Small intestine (tissue), 7 donors: ENCODE data around the gene RAB8A. TPM values are rescaled to one million over a fixed set of nuclear protein-coding genes. Genes with fewer than 3 reads are reported as not detected.
"Not testable (repeated sequence)": the region's sequence is repeated elsewhere in the genome, so short reads cannot be mapped to it uniquely, and the experiment has no call there.

Source experiments
- DNase-seq, 2 donors: peaks; one replicate each; pipeline versions ENCODE4 v3.0.0 to v3.0.0-alpha.2; 2013
- FAIRE-seq: peaks from 2 replicates; lab custom pipeline; 2012; peaks lifted over from hg19 to GRCh38; lab: Jason Lieb, UNC
- H3K27ac ChIP-seq, 3 donors: one replicate each; pipeline ENCODE4 v1.5.1; 2013; ENCODE audit warnings: low read length in 2 of 3, mild to moderate bottlenecking in 2 of 3, control low read depth in 1 of 3, inconsistent platforms in 1 of 3, low read depth in 1 of 3, moderate library complexity in 1 of 3
- H3K27me3 ChIP-seq, 3 donors: one replicate each; pipeline ENCODE4 v1.6.1; 2013; ENCODE audit warnings: low read length in 3 of 3, inconsistent platforms in 1 of 3; ENCODE audit not compliant: control insufficient read depth in 3 of 3, insufficient read depth in 3 of 3
- H3K36me3 ChIP-seq, 3 donors: one replicate each; pipeline ENCODE4 v1.6.1; 2013; ENCODE audit warnings: low read length in 3 of 3, inconsistent platforms in 1 of 3, low read depth in 1 of 3, mild to moderate bottlenecking in 1 of 3, moderate library complexity in 1 of 3; ENCODE audit not compliant: control insufficient read depth in 3 of 3, insufficient read depth in 2 of 3
- H3K4me1 ChIP-seq, 3 donors: one replicate each; pipeline ENCODE4 v1.6.1; 2013; ENCODE audit warnings: low read length in 2 of 3, inconsistent platforms in 1 of 3, low read depth in 1 of 3, mild to moderate bottlenecking in 1 of 3, moderate library complexity in 1 of 3; ENCODE audit not compliant: control insufficient read depth in 3 of 3, insufficient read depth in 2 of 3
- H3K4me3 ChIP-seq, 3 donors: one replicate each; pipeline ENCODE4 v1.5.1; 2013; ENCODE audit warnings: low read length in 3 of 3, control low read depth in 1 of 3, inconsistent platforms in 1 of 3, low read depth in 1 of 3, mild to moderate bottlenecking in 1 of 3, moderate library complexity in 1 of 3
- H3K9me3 ChIP-seq, 2 donors: one replicate each; pipeline ENCODE4 v1.6.1; 2013; ENCODE audit warnings: low read depth in 1 of 2, low read length in 1 of 2; ENCODE audit not compliant: control insufficient read depth in 2 of 2, insufficient read depth in 1 of 2
- WGBS, 3 donors: extraction: QIAGEN DNeasy Blood & Tissue Kit; methylation state at CpG; one replicate each; pipeline ENCODE4 v1.1.7; 2013; 5-methylcytosine and 5-hydroxymethylcytosine counted together
- polyA plus RNA-seq, 4 donors: library from polyadenylated mRNA; stranded (reverse) in 3 of 4; unstranded in 1 of 4; fragments of 200-250 nt in 3 of 4; fragments of 120-200 nt in 1 of 4; gene quantifications; one replicate each; pipeline versions ENCODE4 v1.2.1 to v1.2.3, GENCODE V29; 2013
- donor health status: healthy with polysubstance abuse.
- donor health status: control.
- donor health status: control.
- donor health status: Bipolar disorder and iron deficiency.
- donor health status: healthy.

The RAB8A gene
- polyA plus RNA-seq, 4 donors: 58.0 to 107 (median 80.8) TPM

DNA sequence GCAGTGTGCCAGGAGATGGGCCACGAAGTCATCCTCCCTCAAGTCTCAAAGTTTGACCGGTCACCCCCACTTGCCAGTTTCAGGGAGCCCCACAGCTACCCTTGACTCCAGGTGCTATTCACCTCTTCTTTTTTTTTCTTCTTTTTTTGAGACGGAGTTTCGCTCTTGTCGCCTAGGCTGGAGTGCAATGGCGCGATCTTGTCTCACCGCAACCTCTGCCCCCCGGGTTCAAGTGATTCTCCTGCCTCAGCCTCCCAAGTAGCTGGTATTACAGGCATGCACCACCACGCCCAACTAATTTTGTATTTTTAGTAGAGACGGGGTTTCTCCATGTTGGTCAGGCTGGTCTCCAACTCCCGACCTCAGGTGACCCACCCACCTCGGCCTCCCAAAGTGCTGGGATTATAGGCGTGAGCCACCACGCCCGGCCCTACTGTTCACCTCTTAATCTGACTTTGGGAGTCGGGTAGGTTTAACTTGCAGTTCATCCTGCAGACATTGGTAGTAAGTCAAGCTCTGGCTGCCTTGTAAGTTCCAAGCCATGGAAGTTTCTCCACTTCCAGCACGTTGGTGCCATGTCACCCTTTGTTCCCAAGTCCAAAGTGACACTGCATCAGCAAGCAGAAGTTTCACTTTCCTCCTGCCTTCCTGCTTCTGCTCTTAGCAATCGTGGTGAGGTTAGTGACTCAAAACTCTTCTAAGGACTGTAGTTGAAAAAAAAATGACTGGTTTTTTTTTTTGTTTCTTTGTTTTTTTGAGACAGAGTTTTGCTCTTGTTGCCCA is 7.6 kb downstream of the RAB8A start:
- peaks cover 7 to 47% (median 7%) of the 10 kb centered on the region in 3 donors for H3K4me1 ChIP-seq
- H3K27ac ChIP-seq: peak overlapping the region; percentile 89 to 94 (median 92)

DNA sequence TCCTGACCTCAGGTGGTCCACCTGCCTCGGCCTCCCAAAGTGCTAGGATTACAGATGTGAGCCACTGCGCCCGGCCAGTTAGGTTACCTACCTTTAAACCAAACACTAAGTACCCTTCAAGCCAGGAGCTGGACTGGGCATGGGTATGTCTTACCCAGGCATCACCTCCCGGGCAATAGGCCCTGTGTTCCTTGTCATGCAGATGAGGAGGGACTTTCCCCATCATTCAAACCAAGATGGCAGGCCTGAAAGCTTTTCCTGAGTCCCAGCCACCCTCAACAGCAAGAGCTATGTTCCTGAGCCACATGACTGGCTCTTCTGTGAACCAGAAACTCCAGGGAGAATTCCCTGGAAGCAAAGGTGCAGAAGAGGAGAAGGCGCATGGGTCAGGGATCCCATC is 9.5 kb downstream of the RAB8A start:
- Histone ChIP-seq H3K27me3 (no peaks in the 10 kb centered on the region), H3K4me3 (no peak overlapping the region), H3K9me3 (no peaks in the 10 kb centered on the region), H3K27ac (no peak overlapping the region), H3K36me3 (peaks cover 15 to 87% (median 21%) of the 10 kb centered on the region in 3 donors), H3K4me1 (peaks cover 7 to 46% (median 7%) of the 10 kb centered on the region in 3 donors)
- 80 to 94% (median 91%) methylated on average over 5 of the region's 5 CpGs for WGBS, 3 donors
- FAIRE-seq (no peak), DNase-seq (no peak)

More for the DNA sequence above, 7.6 kb downstream of the RAB8A start:
- FAIRE-seq, H3K4me3 ChIP-seq, H3K27me3 ChIP-seq, H3K9me3 ChIP-seq: not testable (repeated sequence)
- peak; percentile 94 for DNase-seq
- peaks cover 11 to 81% (median 21%) of the 10 kb centered on the region in 3 donors for H3K36me3 ChIP-seq
- WGBS, 3 donors: 58 to 69% (median 60%) methylated on average over 19 of the region's 19 CpGs

DNA sequence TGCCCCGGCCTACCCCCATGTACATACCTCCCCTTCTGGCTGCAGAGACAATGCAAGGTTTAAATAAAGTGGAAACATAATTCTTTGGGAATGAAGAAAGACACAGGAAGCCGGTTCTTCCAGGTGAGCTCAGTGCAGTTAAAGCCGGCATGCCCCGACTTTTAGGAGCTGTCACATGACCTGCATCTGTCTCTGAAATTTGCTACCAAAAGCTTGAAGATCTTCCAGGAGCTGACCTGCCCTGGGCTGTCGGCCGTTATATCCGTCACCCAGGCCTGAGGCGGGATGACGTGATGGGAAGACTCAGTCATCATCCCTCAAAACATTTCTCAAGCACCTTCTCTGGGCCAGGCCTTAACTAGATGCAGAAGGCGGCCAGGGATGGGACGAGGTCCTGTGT is 10.3 kb downstream of the RAB8A start:
- Histone ChIP-seq H3K9me3 (no peaks in the 10 kb centered on the region), H3K4me1 (peaks cover 7 to 40% (median 8%) of the 10 kb centered on the region in 3 donors), H3K27ac (no peak overlapping the region), H3K27me3 (no peaks in the 10 kb centered on the region), H3K4me3 (no peak overlapping the region), H3K36me3 (peaks cover 17 to 94% (median 22%) of the 10 kb centered on the region in 3 donors)
- FAIRE-seq: no peak
- 93 to 96% (median 95%) methylated on average over 11 of the region's 11 CpGs for WGBS, 3 donors
- no peak for DNase-seq

DNA sequence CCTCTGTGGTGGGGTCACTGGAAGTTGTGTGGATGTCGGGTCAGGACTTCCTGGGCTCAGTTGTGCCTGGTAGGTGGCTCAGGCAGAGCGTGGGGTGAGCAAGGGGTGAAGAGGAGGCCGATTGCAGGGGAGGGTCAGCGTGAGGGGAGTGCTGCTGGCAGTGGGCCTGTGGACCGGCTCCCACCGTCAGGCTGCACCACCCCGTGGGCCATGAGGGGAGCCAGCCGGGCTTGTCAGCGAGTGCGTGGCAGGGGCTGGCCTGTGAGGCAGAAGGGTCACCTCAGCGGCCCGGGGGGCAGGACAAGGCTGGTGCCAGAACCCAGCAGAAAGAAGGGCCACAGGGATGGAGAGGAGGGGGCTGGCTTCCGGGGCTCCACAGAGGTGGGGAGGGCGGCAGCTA is 13.3 kb downstream of the RAB8A start:
- DNase-seq (no peak), FAIRE-seq (no peak)
- peaks cover 19 to 100% (median 45%) of the 10 kb centered on the region in 3 donors for H3K36me3 ChIP-seq
- 91 to 96% (median 94%) methylated on average over 14 of the region's 14 CpGs for WGBS, 3 donors
- H3K4me3 ChIP-seq: no peak overlapping the region
- H3K27me3 ChIP-seq: no peaks in the 10 kb centered on the region
- H3K27ac ChIP-seq: peak overlapping the region; percentile 25 to 73 (median 72)
- no peaks in the 10 kb centered on the region for H3K9me3 ChIP-seq
- peaks cover 0 to 19% (median 2%) of the 10 kb centered on the region in 3 donors for H3K4me1 ChIP-seq

DNA sequence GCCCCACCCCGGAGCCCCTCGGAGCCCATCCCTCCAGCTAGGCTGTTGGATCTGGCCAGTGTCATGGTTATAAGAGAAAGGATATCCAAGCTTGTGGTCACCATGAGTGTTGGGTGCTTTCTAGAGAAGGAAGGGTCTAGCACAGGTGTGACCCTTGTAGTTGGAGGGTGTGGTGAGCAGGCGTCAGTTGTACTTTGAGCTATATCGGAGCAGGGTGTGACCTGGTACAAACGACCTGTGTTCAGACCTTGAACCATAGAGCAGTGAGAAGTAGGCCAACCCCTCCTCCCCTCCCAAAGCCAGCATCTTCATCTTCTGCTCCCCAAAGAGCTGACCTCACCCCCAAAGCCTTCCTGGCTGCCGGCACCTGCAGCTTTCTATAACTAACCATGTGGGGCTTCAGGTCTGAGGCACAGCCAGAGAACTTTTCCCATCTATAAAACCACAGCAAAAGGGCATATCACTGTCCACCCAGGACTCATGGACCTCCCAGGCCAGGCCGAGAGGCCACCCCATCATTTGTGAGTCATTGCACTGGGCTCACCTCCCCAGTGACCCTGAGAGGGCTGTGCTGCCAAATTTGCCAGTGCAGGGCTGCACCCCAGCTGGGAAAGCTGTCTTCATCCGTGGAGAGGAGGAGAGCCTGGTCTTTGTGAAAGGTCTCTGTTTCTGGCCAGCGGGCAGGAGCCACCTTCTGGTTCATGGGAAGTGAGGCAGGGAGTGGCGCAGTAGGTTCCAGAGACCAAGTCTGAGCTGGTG is 14.2 kb downstream of the RAB8A start:
- WGBS, 3 donors: 57 to 67% (median 61%) methylated on average over 10 of the region's 10 CpGs
- FAIRE-seq: no peak
- peak overlapping the region; percentile 25 to 73 (median 72) for H3K27ac ChIP-seq
- no peaks in the 10 kb centered on the region for H3K27me3 ChIP-seq
- peaks cover 19 to 98% (median 48%) of the 10 kb centered on the region in 3 donors for H3K36me3 ChIP-seq
- peak; percentile 56 to 87 for DNase-seq
- H3K4me1 ChIP-seq: peaks cover 0 to 17% (median 2%) of the 10 kb centered on the region in 3 donors
- H3K9me3 ChIP-seq: no peaks in the 10 kb centered on the region
- no peak overlapping the region for H3K4me3 ChIP-seq

DNA sequence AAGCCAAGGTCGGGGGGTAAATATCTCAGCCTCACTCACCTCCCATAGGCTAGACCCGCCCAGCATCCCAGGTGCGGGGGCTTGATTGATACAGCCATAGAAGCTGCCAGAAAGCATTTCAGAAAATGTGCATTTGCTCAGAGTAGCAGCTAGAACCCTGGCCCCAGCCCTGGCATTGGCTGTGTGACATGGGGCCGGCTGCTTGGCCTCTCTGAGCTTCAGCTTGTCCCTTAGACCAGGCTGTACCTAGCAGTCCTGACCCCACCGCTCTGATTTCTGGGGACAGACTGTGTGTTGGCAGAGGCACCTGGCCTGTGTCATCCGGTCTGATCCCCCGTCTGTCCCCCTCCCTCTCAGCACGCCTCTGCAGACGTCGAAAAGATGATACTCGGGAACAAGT is 15.4 kb downstream of the RAB8A start:
- Histone ChIP-seq H3K27ac (no peak overlapping the region), H3K4me1 (peaks cover 0 to 17% (median 2%) of the 10 kb centered on the region in 3 donors), H3K36me3 (peaks cover 19 to 96% (median 38%) of the 10 kb centered on the region in 3 donors), H3K9me3 (no peaks in the 10 kb centered on the region), H3K4me3 (no peak overlapping the region), H3K27me3 (no peaks in the 10 kb centered on the region)
- DNase-seq (no peak), FAIRE-seq (no peak)
- WGBS, 3 donors: 81 to 95% (median 87%) methylated on average over 10 to 11 of the region's 11 CpGs

DNA sequence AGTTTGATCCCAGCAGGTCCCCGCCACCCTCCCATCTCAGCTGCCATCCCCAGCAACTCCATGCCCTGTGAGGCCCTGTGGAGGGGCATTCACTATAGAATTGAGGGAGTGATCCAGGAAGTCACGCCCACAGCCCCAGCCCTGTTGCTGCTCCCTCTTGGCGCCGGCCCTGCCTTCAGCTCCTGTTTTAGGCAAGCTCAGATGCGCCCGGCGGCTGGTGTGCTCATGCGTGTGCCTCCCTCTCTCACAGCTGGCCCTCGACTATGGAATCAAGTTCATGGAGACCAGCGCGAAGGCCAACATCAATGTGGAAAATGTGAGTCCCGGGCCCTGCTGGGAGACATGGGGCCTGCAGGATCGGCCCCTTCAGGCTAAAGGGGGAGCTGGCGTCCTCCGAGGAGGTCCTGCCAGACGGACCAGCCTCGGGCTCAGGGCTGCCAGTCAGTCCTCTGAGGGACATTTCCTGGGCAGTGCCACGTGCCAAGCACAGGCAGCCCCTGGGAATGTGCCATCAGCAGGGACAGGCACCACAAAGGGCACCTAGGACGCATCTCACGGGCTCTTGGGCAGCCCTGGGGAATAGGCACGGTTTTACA is 16.2 kb downstream of the RAB8A start:
- H3K9me3 ChIP-seq: no peaks in the 10 kb centered on the region
- no peak overlapping the region for H3K4me3 ChIP-seq
- WGBS, 3 donors: 95% methylated on average over 21 of the region's 21 CpGs
- H3K27ac ChIP-seq: no peak overlapping the region
- peaks cover 0 to 17% (median 2%) of the 10 kb centered on the region in 3 donors for H3K4me1 ChIP-seq
- DNase-seq (no peak), FAIRE-seq (no peak)
- no peaks in the 10 kb centered on the region for H3K27me3 ChIP-seq
- peaks cover 21 to 96% (median 39%) of the 10 kb centered on the region in 3 donors for H3K36me3 ChIP-seq

DNA sequence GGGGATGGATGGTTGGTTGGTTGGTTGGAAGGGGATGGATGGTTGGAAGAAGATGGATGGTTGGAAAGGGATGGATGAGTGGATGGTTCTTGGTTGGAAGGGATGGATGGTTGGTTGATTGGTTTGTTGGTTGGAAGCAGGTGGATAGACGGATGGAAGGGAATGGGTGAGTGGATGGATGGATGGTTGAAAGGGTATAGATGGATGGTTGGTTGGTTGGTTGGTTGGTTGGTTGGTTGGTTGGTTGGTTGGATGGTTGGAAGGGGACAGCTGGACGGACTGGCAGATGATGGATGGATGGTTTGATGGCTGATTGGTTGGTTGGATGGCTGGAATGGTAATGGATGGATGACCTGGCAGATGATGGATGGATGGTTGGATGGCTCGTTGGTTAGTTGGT is 20.0 kb downstream of the RAB8A start:
- H3K4me1 ChIP-seq: no peaks in the 10 kb centered on the region
- H3K36me3 ChIP-seq: peaks cover 16 to 76% (median 40%) of the 10 kb centered on the region in 3 donors
- H3K4me3 ChIP-seq: no peak overlapping the region
- no peaks in the 10 kb centered on the region for H3K9me3 ChIP-seq
- H3K27me3 ChIP-seq: no peaks in the 10 kb centered on the region
- no peak overlapping the region for H3K27ac ChIP-seq
- FAIRE-seq (no peak), DNase-seq (no peak)
- WGBS, 3 donors: 96 to 100% (median 99%) methylated on average over 3 of the region's 3 CpGs
